Skin epidermis (tissue), 12 donors: ENCODE data around the gene KRT8.
A peak's percentile ranks its signal among the peaks of the same experiment; 100 is the strongest.

ENCODE experiments used
- H3K27ac ChIP-seq, 21 experiments: fragments of 200-600 bp; sonication (generic) in 11 of 21; one replicate each; pipeline ENCODE4 v1.5.0; 2020; ENCODE audit warnings: mild to moderate bottlenecking in 3 of 21, inconsistent platforms in 2 of 21, moderate library complexity in 2 of 21
- H3K4me3 ChIP-seq, 7 experiments: fragments of 200-600 bp; sonication (generic) in 2 of 7; one replicate each; pipeline ENCODE4 v1.5.0; 2020; ENCODE audit warnings: inconsistent platforms in 2 of 7, mild to moderate bottlenecking in 2 of 7, moderate library complexity in 1 of 7

KRT8 gene

GRCh38 chr12:52878507-52879393, 26.1 kb downstream of the KRT8 start:
- H3K27ac ChIP-seq: peak overlapping the region; percentile 45 to 99 (median 86)
- H3K4me3 ChIP-seq: no peak overlapping the region

- H3K27ac ChIP-seq: peak overlapping the region in 20 of 21 experiments; percentile 15 to 99 (median 86)
- no peak overlapping the region for H3K4me3 ChIP-seq
Observed at GRCh38 chr12:52877242-52877641, 27.6 kb downstream of the KRT8 start.

GRCh38 chr12:52876372-52876771, 28.5 kb downstream of the KRT8 start:
- H3K4me3 ChIP-seq: no peak overlapping the region

GRCh38 chr12:52874573-52875435, 30.1 kb downstream of the KRT8 start:
- H3K4me3 ChIP-seq: peak overlapping the region in 5 of 7 experiments; percentile 21 to 41 (median 29)
- H3K27ac ChIP-seq: peak overlapping the region; percentile 48 to 99 (median 91)

More at GRCh38 chr12:52876372-52876771, 28.5 kb downstream of the KRT8 start:
- H3K27ac ChIP-seq: peak overlapping the region in 20 of 21 experiments; percentile 11 to 99 (median 92)

- Histone ChIP-seq H3K27ac (peak overlapping the region; percentile 67 to 99 (median 94)), H3K4me3 (peak overlapping the region; percentile 18 to 41 (median 29))
Observed at GRCh38 chr12:52873832-52874572, 30.9 kb downstream of the KRT8 start.

- Histone ChIP-seq H3K4me3 (peak overlapping the region in 6 of 7 experiments; percentile 21 to 41 (median 30)), H3K27ac (peak overlapping the region in 20 of 21 experiments; percentile 87 to 99 (median 94))
Observed at GRCh38 chr12:52873513-52873831, 31.4 kb downstream of the KRT8 start.

GRCh38 chr12:52872644-52873389, 32.1 kb downstream of the KRT8 start:
- H3K27ac ChIP-seq: peak overlapping the region in 20 of 21 experiments; percentile 87 to 99 (median 94)
- no peak overlapping the region for H3K4me3 ChIP-seq

GRCh38 chr12:52871291-52872039, 33.4 kb downstream of the KRT8 start:
- peak overlapping the region; percentile 42 to 99 (median 94) for H3K27ac ChIP-seq
- H3K4me3 ChIP-seq: no peak overlapping the region

- Histone ChIP-seq H3K27ac (peak overlapping the region in 20 of 21 experiments; percentile 87 to 99 (median 93)), H3K4me3 (peak overlapping the region in 1 of 7 experiments; percentile 8)
Observed at GRCh38 chr12:52870361-52871290, 34.2 kb downstream of the KRT8 start.

GRCh38 chr12:52867642-52868041, 37.2 kb downstream of the KRT8 start:
- Histone ChIP-seq H3K27ac (peak overlapping the region in 20 of 21 experiments; percentile 4 to 99 (median 78)), H3K4me3 (no peak overlapping the region)

GRCh38 chr12:52867152-52867551, 37.7 kb downstream of the KRT8 start:
- Histone ChIP-seq H3K27ac (peak overlapping the region in 20 of 21 experiments; percentile 4 to 99 (median 78)), H3K4me3 (no peak overlapping the region)

- no peak overlapping the region for H3K4me3 ChIP-seq
- H3K27ac ChIP-seq: peak overlapping the region in 18 of 21 experiments; percentile 2 to 99 (median 61)
Observed at GRCh38 chr12:52865090-52865944, 39.6 kb downstream of the KRT8 start.

GRCh38 chr12:52862023-52862422, 42.9 kb downstream of the KRT8 start:
- H3K4me3 ChIP-seq: no peak overlapping the region
- peak overlapping the region in 18 of 21 experiments; percentile 3 to 85 (median 68) for H3K27ac ChIP-seq

GRCh38 chr12:52861511-52861910, 43.4 kb downstream of the KRT8 start:
- Histone ChIP-seq H3K27ac (peak overlapping the region in 18 of 21 experiments; percentile 18 to 85 (median 76)), H3K4me3 (no peak overlapping the region)

GRCh38 chr12:52860102-52860823, 44.6 kb downstream of the KRT8 start:
- Histone ChIP-seq H3K27ac (peak overlapping the region in 20 of 21 experiments; percentile 51 to 85 (median 76)), H3K4me3 (no peak overlapping the region)
